H1 (cell line): ENCODE results near the gene RAB30.

Experiments
- ATF3 ChIP-seq: IDR thresholded peaks from 2 replicates; pipeline ENCODE4 v1.6.1; 2011; ENCODE audit warnings: low read depth, mild to moderate bottlenecking, low read length; ENCODE audit not compliant: insufficient read depth
- CBX5 ChIP-seq: fragments of 300-800, 300-1000 bp; sonication (generic); IDR thresholded peaks from 2 replicates; pipeline ENCODE4 v1.7.1; 2016; ENCODE audit warnings: antibody characterized with exemption, low read length, low read depth
- CTCF ChIP-seq, 3 experiments: IDR thresholded peaks; 1 replicate in 2 of 3; 2 replicates in 1 of 3; pipeline versions ENCODE4 v1.5.1 to v1.6.1; 2011; ENCODE audit warnings: low read length in 3 of 3, mild to moderate bottlenecking in 3 of 3, inconsistent platforms in 2 of 3, low read depth in 1 of 3, moderate library complexity in 1 of 3; ENCODE audit not compliant: insufficient read depth in 1 of 3; ENCODE audit errors: control extremely low read depth in 1 of 3

GRCh38 chr11:83064011-83064410 lies 7.7 kb downstream of the RAB30 start:
- TF ChIP-seq CTCF (IDR thresholded peaks at IDR 0.05; ENCODE audit: control extremely low read depth in 1 of 3, insufficient read depth in 1 of 3, low read depth in 1 of 3, low read length in 3 of 3) = no peak
- no peak for TF ChIP-seq CBX5
- TF ChIP-seq ATF3 = no peak
